Activated CD8-positive, alpha-beta memory T cell treated with anti-CD3 and anti-CD28 coated beads, Interleukin-2, amount 50 U/mL, for 48 hours (primary cell): Measurements from ENCODE around the gene UBL4A.
"Not testable (repeated sequence)": the region's sequence is repeated elsewhere in the genome, so short reads cannot be mapped to it uniquely, and the experiment has no call there.

Experiments
- DNase-seq: peaks from one replicate; pipeline ENCODE4 v3.0.0-alpha.2; 2020

The UBL4A gene

GRCh38 chrX:154507673-154508383 is 21.4 kb upstream of the UBL4A start:
- DNase-seq = no peak

DNA sequence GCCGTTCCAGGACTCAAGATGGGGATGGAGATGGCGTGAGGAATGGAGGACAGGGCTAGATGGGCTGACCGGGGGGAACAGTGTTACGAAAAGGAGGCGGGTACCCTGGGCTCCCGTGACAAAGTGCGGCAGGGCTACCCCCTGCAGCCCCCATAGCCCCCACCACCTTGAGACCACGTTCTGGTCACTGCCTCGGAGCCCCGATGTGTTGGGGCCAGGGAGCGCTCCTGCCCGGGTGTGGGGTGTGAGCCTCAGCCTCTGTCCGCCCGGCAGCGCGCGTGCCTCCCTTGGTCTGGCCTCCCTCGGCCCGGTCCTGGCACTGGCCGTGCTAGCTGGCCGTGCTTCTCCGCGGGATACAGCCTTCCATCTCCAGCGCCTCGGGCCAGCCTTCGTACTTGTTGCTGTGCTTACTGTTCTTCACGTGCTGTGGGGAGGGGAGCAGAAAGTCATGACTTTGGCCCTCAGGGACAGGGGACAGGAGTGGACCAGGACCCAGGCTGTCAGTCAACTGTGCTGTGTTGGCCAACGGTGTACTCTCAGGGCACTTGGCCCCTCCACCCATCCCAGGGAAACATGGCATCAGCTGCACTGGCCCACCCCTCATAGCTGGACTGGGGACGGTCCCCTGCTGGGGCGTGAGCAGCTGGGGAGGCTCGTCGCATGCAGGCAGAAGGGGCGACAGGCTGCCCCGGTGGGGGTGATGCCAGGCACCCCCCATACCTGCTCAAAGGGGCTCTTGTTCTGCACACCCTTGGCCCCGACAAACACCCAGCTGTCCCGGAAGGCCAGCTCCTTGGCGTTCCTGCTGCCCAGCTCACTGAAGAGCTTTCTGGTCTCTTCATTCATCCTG is 20.3 kb upstream of the UBL4A start:
- no peak for DNase-seq

DNA sequence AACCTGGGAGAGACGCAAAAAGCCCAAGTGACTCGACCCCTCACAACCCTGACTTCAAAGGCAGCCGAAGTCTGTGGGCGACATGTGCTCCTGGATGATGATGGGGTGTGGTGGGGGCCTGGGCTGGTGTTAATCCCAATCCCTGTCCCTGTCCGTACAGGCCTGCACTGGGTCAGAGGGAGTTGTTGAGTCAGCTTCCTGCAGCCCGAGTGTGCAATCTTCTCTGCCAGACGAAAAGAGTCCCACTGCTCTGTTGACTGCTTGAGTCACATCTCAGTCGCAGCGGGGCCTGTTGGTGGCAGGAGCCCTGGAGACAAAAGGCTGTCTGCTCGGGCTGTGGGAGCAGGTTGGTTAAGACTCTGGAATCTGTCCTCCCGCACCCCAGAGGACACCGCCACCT is 19.3 kb upstream of the UBL4A start:
- no peak for DNase-seq

DNA sequence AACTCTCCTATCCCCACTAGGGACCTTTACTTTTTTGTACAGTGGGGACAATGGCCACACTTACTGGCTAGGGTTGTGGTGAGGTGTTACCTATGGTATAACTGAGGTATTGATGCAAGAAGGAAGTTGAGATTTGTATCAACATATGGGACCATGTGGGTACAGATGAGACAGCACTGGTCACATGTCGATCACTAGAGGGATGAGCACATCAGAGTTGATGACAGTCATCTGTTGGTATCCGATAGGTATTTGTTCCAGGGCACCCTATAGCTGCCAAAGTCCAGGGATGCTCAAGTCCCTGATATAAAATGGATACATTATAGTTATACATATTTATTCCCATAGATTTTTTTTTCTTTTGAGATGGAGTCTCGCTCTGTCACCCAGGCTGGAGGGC is 16.6 kb upstream of the UBL4A start:
- DNase-seq = no peak

DNA sequence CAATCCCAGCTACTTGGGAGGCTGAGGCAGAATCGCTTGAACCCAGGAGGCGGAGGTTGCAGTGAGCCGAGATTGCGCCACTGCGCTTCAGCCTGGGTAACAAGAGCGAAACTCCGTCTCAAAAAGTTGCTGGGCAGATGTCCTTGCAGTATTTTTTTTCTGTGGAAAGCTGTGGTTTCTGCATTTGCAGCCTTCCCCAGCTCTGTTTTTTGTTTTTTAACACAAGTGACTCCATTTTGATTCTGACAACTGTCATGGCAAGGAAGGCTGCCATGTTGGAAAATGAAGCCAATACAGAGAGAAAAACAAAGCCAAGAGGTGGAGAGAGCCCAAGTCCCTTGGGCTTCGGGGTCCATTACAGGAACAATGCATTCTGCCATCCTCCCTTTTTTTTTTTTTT is 15.7 kb upstream of the UBL4A start:
- DNase-seq = no peak

- DNase-seq = not testable (repeated sequence)
Measured at GRCh38 chrX:154501423-154501822, 15.0 kb upstream of the UBL4A start.

GRCh38 chrX:154496591-154497137 is 10.2 kb upstream of the UBL4A start:
- DNase-seq = not testable (repeated sequence)

- no peak for DNase-seq
Measured at GRCh38 chrX:154495472-154495922, 9.1 kb upstream of the UBL4A start.

DNA sequence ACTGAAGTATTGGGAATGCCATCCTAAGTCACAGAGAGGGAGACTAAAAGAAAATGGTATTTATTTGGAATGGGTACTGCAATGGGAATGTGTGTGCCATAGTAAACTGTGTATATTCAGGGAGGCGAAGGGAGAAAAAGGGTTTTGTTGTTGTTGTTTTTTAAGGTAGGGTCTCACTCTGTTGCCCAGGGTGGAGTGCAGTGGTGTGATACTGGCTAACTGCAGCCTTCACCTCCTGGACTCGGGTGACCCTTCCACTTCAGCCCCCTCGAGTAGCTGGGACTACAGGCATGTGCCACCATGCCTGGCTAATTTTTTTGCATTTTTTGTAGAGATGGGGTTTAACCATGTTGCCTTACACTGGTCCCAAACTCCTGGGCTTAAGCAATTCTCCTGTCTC is 8.3 kb upstream of the UBL4A start:
- DNase-seq = no peak

DNA sequence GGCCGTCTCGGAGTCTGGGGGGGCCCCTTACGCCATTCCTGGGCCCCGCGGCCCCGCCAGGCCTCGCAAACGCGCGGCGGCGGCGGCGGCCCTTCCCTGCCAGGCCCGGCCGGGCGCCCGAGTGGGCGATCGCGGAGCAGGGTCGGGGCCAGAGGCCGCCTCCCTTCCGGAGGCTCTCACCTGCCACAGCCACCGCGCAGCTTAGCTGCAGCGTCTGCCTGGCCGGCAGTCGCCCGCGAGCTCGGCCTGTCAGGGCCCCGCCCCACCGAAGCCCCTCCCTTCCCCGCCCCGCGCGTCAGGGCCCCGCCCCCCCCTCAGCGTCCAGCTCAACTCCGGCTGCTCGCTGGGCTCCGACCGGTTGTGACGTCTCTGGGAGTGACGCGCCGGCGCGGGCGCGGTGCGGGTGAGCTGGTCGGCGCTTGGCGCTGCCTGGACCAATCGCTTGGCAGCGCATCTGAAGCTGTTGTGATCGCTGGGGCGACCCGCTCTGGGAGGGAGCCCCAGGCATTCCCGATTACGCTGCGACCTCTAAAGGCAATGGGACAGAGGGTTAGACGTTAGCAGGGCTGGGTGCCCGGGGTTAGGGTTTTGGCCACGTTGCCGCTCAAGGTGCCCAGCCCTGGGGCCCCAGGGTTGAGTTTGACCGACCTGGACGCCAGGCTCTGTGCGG is 4.1 kb upstream of the UBL4A start, which contains the start of gene SLC10A3:
Gene SLC10A3, minus strand, starts transcription at position 216 of the 670 bp plus-strand sequence. CDS start 1,689 bp downstream, outside the sequence.
- peak; percentile 91 for DNase-seq

DNA sequence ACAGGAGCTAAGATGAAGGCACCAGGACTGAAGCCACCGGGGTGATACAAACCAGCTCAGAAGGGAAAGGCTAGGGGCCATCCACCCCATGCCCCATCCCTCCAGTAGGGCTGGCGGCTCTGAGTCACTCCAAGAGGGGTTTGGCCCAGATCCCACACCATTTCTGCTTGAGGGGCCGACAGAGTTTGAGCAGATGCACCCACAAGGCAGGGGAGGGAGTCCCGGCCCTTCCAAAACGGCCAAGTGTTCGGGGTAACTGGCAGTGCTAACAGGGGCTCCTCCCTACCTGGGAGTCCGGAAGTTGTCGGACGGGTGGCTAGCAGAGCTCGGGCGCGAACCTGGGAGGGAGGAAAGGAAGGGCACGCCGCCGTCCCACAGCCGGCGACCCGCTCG is 3.6 kb upstream of the UBL4A start:
- DNase-seq = peak; percentile 62

- no peak for DNase-seq
Measured at GRCh38 chrX:154489182-154489581, 2.8 kb upstream of the UBL4A start.

- DNase-seq = no peak
Measured at GRCh38 chrX:154488336-154489075, 2.1 kb upstream of the UBL4A start.

DNA sequence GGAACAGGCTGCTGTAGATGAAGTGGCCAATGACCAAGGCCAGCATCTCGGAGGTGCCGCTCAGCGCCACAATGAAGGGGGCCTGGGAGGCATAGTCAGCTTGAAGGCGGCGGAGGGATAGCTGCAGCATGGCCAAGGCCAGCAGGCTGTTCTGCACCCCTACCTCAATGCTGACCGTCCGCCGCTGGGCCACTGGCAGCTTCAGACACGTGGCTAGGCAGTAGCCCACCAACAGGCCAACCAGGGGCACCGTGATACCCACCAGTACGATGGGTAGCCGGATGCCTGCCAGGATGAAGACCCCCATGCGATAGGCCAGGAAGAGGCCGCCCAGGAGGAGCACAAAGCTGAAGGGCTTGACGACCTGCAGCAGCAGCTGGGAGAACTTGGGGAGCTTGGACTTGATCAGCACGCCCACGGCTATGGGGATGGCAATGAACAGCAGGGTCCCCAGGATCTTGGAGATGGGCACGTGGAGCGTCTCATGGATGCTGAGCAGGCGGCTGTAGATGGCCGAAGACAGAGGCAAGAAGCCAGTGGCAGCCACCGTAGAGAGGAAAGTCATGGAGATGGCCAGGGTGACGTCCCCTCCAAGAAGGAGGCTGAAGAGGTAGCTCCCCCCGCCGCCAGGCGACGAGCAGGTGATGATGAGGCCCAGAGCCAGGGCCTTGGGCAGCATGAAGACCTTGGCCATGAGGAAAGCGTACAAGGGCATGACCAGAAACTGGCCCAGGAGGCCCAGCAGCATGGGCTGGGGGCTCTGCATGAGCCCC is 1.3 kb upstream of the UBL4A start:
- no peak for DNase-seq

DNA sequence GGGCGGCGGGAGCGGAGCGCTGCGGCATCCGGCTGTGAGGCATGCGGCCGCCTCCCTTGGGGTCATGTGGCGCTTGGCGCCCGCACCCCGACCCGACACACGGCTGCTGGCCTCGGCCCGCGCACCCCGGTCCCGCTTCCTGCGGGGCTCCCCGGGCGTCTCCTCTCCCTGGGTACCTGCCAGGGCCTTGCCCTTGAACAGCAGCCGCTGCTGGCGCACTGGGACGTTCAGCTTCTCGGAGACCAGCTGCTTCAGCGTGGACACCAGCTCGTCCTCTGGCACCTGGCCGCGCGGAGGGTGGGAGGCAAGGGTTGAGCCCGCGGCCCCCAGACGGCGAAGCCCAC is 391 bp downstream of the UBL4A start:
- peak; percentile 63 for DNase-seq

DNA sequence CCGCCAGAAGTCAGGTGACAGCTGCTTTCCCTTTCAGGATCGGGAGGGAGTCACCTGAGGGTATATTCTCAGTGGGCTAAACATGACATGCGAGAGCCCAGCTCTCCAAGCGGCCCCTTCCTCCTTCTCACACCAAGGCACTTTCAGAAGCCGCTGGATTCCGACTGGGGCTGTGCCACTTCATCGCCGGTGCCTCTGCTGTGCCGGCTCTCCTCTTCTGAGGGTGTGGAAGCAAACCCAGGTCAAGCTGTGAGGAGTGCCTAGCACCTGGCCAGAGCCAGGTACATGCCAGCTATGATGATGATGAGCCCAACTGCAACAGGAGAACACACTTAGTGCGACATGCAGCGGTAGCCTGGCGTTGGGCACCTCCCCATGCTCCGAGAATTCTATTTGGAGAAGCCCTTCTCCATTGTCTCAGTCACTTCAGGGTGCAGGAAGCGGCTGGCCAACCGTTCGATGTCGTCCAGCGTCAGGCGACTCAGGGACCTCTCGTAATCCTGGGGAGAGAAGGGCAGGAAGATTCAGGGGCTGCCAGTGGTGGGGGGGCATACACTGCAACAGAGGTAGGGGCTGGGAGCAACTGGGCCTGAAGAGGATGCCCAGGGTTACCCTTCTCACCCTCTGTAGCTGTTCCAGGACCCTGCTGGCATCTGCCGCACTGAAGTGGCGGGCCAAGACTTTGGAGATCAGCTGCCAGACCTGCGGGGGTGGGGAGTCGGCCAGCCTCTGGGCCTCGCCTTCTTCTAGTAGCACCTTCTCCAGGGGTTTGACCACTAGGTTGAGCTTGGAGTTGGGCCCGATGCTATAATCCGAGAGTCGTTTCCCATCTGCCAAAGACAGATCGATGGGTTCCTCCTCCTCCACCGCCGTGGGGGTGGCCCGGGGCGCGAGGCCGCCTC is 1.0 kb downstream of the UBL4A start:
- DNase-seq = no peak

DNA sequence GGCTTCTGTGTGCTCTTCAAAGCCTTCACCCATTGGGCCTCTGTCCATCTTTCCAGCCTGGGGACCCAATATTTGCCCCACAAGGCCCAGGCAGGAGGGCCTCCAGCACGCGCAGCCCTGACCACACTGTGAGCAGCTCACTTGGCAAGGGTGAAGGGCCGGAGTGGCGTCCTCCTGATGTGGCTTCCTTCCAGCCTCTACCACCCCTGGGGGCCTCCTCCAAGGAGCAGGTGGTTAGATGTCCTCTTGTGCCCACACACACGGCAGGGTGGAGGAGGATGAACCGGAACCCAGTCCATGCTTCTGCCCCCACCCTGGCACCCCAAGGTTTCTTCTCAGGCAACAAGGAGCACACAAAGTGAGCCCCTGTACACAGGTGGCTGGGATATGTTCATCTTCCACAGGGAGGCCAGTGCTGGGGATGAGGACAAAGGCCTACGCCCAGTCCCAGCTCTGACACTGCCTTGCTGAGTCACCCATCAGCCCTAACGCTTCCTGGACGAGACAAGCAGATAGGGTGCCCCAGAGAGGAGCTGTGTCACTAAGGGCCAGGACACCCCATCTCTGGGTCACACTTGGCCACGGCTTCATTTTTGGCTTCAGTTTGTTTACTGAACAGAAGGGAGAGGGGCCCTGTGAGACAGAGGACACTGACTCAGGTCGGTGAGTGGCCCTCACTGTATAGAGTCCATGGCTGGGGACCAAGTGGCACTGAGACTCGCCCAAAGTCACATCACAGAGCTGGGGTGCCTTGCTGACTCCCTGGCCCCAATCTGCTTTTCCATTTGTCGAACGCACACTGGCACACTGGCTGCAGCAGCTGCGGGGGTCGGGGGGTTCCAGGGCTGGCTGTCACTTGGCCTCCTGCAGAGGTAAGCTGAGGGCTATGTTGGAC is 1.9 kb downstream of the UBL4A start:
- DNase-seq = no peak

DNA sequence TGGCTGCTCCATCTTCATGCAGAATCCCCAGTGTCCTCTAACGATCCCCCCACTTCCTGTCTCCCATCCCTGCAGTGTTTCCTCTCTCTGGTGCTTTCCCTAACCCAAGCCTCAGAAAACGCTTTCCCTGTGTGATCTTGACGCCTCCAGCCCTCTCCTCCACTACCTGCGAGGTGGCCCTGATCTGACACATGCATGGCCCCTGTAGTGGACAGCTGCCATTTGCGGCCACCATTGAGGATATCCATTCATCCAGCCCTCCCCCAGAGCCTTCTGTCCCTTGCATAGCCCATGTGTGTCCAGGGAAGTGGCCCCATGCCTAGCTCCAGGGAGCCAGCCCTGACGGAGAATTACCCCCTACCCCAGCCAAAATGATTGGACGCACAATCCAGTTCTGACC is 3.1 kb downstream of the UBL4A start:
- no peak for DNase-seq

DNA sequence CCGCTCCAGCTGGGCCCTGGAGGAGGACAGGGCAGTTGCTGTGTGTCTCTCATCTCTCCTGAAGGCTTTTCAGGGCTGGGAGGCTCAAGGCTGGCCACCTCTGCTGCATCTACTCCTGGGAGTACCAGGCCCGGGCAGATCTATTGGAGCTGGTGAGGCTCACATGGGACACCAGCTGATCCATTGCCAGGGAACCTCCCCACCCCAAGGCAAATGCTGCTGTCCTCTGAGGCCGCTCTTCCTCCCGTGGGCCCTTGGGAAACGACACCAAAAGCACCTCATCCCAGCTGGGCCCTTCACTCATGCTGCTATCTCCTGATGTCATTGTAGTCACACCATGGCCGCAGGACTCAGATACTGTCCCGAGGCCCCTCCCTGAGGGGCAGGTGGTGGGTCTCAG is 3.6 kb downstream of the UBL4A start:
- DNase-seq = no peak
